Heart right ventricle (tissue), 16 donors: Measurements from ENCODE around the gene CTSS. TPM values are rescaled to one million over a fixed set of nuclear protein-coding genes. Genes with fewer than 3 reads are reported as not detected.

Experiments used
- ATAC-seq, 8 donors: fragments of 200-7000 bp; cut with Tn5 transposase; one replicate each; pipeline ENCODE4 v1.9.1; 2020; ENCODE audit warnings: mild to moderate bottlenecking in 8 of 8, moderate library complexity in 8 of 8, moderate number of reproducible peaks in 1 of 8
- DNase-seq, 2 donors: peaks; one replicate each; pipeline ENCODE4 v3.0.0-alpha.2; 2020
- H3K27ac ChIP-seq, 10 donors: fragments of 200-600 bp; sonication (generic) in 2 of 10; one replicate each; pipeline versions ENCODE4 v1.5.0 to v1.8.0; 2020 to 2022; ENCODE audit warnings: mild to moderate bottlenecking in 3 of 10
- H3K27me3 ChIP-seq, 7 donors: fragments of 200-600 bp; one replicate each; pipeline ENCODE4 v1.8.0; 2021 to 2022; ENCODE audit warnings: mild to moderate bottlenecking in 2 of 7
- H3K36me3 ChIP-seq, 9 donors: fragments of 200-600 bp; sonication (generic) in 1 of 9; one replicate each; pipeline versions ENCODE4 v1.5.0 to v1.8.0; 2020 to 2022; ENCODE audit warnings: mild to moderate bottlenecking in 2 of 9
- H3K4me1 ChIP-seq, 9 donors: fragments of 200-600 bp; sonication (generic) in 1 of 9; one replicate each; pipeline versions ENCODE4 v1.5.0 to v1.8.0; 2020 to 2022; ENCODE audit warnings: mild to moderate bottlenecking in 4 of 9
- H3K4me3 ChIP-seq, 10 donors: fragments of 200-600 bp; sonication (generic) in 2 of 10; one replicate each; pipeline versions ENCODE4 v1.5.0 to v1.8.0; 2020 to 2022; ENCODE audit warnings: mild to moderate bottlenecking in 7 of 10, moderate library complexity in 2 of 10
- H3K9me3 ChIP-seq, 11 donors: fragments of 200-600 bp in 10 of 11; sonication (generic) in 2 of 11; one replicate each; pipeline versions ENCODE4 v1.5.0 to v1.8.0; 2013 to 2022; ENCODE audit warnings: mild to moderate bottlenecking in 2 of 11, control low read depth in 1 of 11, moderate library complexity in 1 of 11
- CTCF ChIP-seq, 9 donors: fragments of 200-600 bp; sonication (generic) in 2 of 9; IDR thresholded peaks; one replicate each; pipeline versions ENCODE4 v1.5.0 to v1.8.0; 2021 to 2022; ENCODE audit warnings: antibody characterized with exemption in 9 of 9, mild to moderate bottlenecking in 5 of 9, moderate library complexity in 1 of 9
- WGBS, 2 donors: extraction: QIAGEN DNeasy Blood & Tissue Kit; methylation state at CpG; one replicate each; pipeline ENCODE4 v1.1.7; 2013; ENCODE audit warnings: inconsistent platforms in 1 of 2; 5-methylcytosine and 5-hydroxymethylcytosine counted together
- intact Hi-C, 10 donors: fragments of 100-400 bp; cut with DNase I; formaldehyde crosslinking; loops; one replicate each; pipeline versions ENCODE4 v1.11.1 to v1.14.2; 2022
- polyA plus RNA-seq, 2 donors: library from polyadenylated mRNA; stranded (reverse); fragments of 200-250 nt; gene quantifications; one replicate each; pipeline ENCODE4 v1.2.3, GENCODE V29; 2013
- total RNA-seq, 10 donors: library from RNA; stranded (reverse); fragmentation: NEBNext Ultra II Directional in 3 of 10; extraction: Animal tissue kit (Norgen Biotek cat#: 25700) in 3 of 10; gene quantifications; one replicate each; pipeline versions ENCODE4 v1.2.1 to v1.2.4, GENCODE V29; 2021 to 2023
- donor health status: Arrhythmogenic right ventricular cardiomyopathy.
- donor health status: ischemic (EF 13 %, LVEDD 7.1; RV severe dilation, severe dysfunction).
- donor health status: healthy with polysubstance abuse.
- donor health status: DM: no; HTN: yes; CAD: no.
- donor health status: DM: no; HTN: no; CAD: no.
- donor health status: ischemic (EF 25% LVEDD 6.9; RV normal size, moderate dysfunction).
- donor health status: ischemic (EF 25% LVEDD 5.7; RV mildly dilated, moderate dysfunction).
- donor health status: healthy.
- donor health status: DM: yes; HTN: yes; CAD: no.
- donor health status: Ischemic cardiomyopathy.
- donor health status: ischemic (EF 35%, LVEDD 5.7; RV mildly dilated, moderate dysfunction).
- donor health status: nonischemic (EF 11% LVEDD 7.7; RV severe dilation, severe dysfunction).
- donor health status: DM: yes; HTN: yes; CAD: no.
- donor health status: PGD.
- donor health status: ischemic (EF 29% LVEDD 5.4; RV normal size, mild dysfunction).
- donor health status: nonischemic (EF 23%, LVEDD 6.1; RV moderate dilation, normal function).

Gene CTSS
- total and polyA plus RNA-seq, 12 donors, result 6.5 to 201 (median 17.2) TPM

GRCh38 chr1:150805899-150806298 is 40.3 kb upstream of the CTSS start:
- Histone ChIP-seq H3K4me1 (peaks cover 0 to 22% (median 0%) of the 10 kb centered on the region in 9 donors), H3K27me3 (no peaks in the 10 kb centered on the region), H3K9me3 (no peaks in the 10 kb centered on the region), H3K36me3 (peaks cover 0 to 49% (median 5%) of the 10 kb centered on the region in 9 donors), H3K4me3 (no peak overlapping the region), H3K27ac (no peak overlapping the region)
- intact Hi-C loops, result loop anchor here in 2 of 10 donors (10.0 kb wide), 2 partner anchors 241 to 251 kb away; no protein-coding TSS in a partner anchor
- TF ChIP-seq CTCF (IDR thresholded peaks at IDR 0.05), result no peak
- ATAC-seq, result no peak
- no peak for DNase-seq
- WGBS, 2 donors, result 93 to 95% methylated on average over 4 of the region's 4 CpGs

- no peak for TF ChIP-seq CTCF (IDR thresholded peaks at IDR 0.05)
- no peaks in the 10 kb centered on the region for H3K27me3 ChIP-seq
- ATAC-seq (no peak), DNase-seq (no peak)
- peaks cover 0 to 22% (median 0%) of the 10 kb centered on the region in 9 donors for H3K4me1 ChIP-seq
- intact Hi-C loops, result loop anchor here in 2 of 10 donors (10.0 kb wide), 2 partner anchors 240 to 250 kb away; no protein-coding TSS in a partner anchor
- H3K27ac ChIP-seq, result no peak overlapping the region
- H3K36me3 ChIP-seq, result peaks cover 0 to 47% (median under 1%) of the 10 kb centered on the region in 9 donors
- H3K9me3 ChIP-seq, result no peaks in the 10 kb centered on the region
- WGBS, 2 donors, result 85 to 92% methylated on average over 3 of the region's 3 CpGs
- H3K4me3 ChIP-seq, result no peak overlapping the region
Measured at GRCh38 chr1:150804671-150805070, 39.1 kb upstream of the CTSS start.

- 94% methylated on average over 5 of the region's 5 CpGs for WGBS, 2 donors
- TF ChIP-seq CTCF (IDR thresholded peaks at IDR 0.05), result no peak
- intact Hi-C loops, result no loop called here
Measured at GRCh38 chr1:150799089-150799488, 33.5 kb upstream of the CTSS start.

GRCh38 chr1:150798525-150798924 is 32.9 kb upstream of the CTSS start:
- ATAC-seq, result no peak
- no peaks in the 10 kb centered on the region for H3K27me3 ChIP-seq
- no peak overlapping the region for H3K4me3 ChIP-seq
- WGBS, 2 donors, result 77 to 79% methylated on average over 4 of the region's 4 CpGs
- TF ChIP-seq CTCF (IDR thresholded peaks at IDR 0.05), result no peak
- no peaks in the 10 kb centered on the region for H3K9me3 ChIP-seq
- H3K4me1 ChIP-seq, result peaks cover 0 to 11% (median 0%) of the 10 kb centered on the region in 9 donors
- intact Hi-C loops, result no loop called here
- no peak for DNase-seq
- no peak overlapping the region for H3K27ac ChIP-seq
- H3K36me3 ChIP-seq, result peaks cover 0 to 84% (median 29%) of the 10 kb centered on the region in 9 donors

More at GRCh38 chr1:150799089-150799488, 33.5 kb upstream of the CTSS start:
- Histone ChIP-seq H3K4me1 (peaks cover 0 to 7% (median 0%) of the 10 kb centered on the region in 9 donors), H3K4me3 (no peak overlapping the region), H3K27me3 (no peaks in the 10 kb centered on the region), H3K27ac (no peak overlapping the region), H3K36me3 (peaks cover 0 to 90% (median 29%) of the 10 kb centered on the region in 9 donors), H3K9me3 (no peaks in the 10 kb centered on the region)
- ATAC-seq (no peak), DNase-seq (no peak)
